ENCODE data around the gene SLIT3. TPM values are rescaled to one million over a fixed set of nuclear protein-coding genes. Genes with fewer than 3 reads are reported as not detected.

SLIT3 gene
- total RNA-seq, 1 experiment from 2014 or later: 0.10 TPM

DNA sequence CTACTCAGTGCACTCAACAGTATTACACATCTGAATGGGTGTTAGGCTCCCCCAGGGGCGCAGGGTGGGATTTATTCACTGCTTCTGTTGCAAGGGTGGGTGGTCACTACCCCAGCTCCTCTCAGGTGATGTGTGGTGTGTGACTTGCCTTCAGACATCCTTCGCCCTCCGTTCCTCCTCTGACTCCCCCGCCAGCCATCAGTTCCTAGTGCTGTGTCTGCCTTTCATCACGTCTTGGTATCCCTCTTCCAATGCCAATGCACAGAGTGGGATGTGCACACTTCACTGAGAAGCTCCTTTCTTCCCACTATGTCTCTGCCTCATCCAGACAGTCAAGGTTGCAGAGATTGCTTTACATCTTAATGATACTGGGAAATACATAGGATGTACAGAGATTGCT is 79.4 kb downstream of the SLIT3 start:
- Histone ChIP-seq H4K20me1 (ENCODE audit: insufficient read depth) (no peaks in the 10 kb centered on the region), H3K9ac (ENCODE audit: low read length) (no peak overlapping the region), H3K9me3 (ENCODE audit: control insufficient read depth in 1 of 2, insufficient read depth in 1 of 2, low read depth in 1 of 2, low read length in 2 of 2) (no peaks in the 10 kb centered on the region), H3K4me2 (ENCODE audit: low read length) (no peak overlapping the region), H3K9me2 (ENCODE audit: insufficient read depth) (no peaks in the 10 kb centered on the region), H3K4me3 (replicated peaks in 1 of 2; ENCODE audit: low read depth in 1 of 2, low read length in 2 of 2) (no peak overlapping the region), H3K36me3 (ENCODE audit: control insufficient read depth in 1 of 2, insufficient read depth in 2 of 2, low read length in 2 of 2) (no peaks in the 10 kb centered on the region), H3K79me2 (ENCODE audit: insufficient read depth, low read length) (no peaks in the 10 kb centered on the region), H3K27ac (ENCODE audit: low read depth, low read length) (no peak overlapping the region), H3K4me1 (ENCODE audit: control insufficient read depth in 1 of 2, insufficient read depth in 2 of 2, low read length in 2 of 2) (no peaks in the 10 kb centered on the region), H3K27me3 (ENCODE audit: insufficient read depth, low read length) (peaks cover 11% of the 10 kb centered on the region), H2AFZ (ENCODE audit: low read depth, low read length, poor library complexity, severe bottlenecking) (no peak overlapping the region)
- intact Hi-C loops (cut with micrococcal nuclease): no loop called here
- DNase-seq (ENCODE audit: low read depth, low spot score) (no peak), ATAC-seq (no peak)
- no TSS peak for BruUV-seq (replicated peaks)
- ChIA-PET POLR2A (no interaction called here), CTCF (no interaction called here), RAD21 (ENCODE audit: low non-redundant PET in 1 of 2, low total read pairs in 2 of 2, uncharacterized antibody in 2 of 2, unreplicated experiment in 2 of 2) (no interaction called here)
- TF ChIP-seq POLR2AphosphoS5 (IDR thresholded peaks at IDR 0.05; ENCODE audit: low read depth, low read length) (no peak), EGR1 (IDR thresholded peaks at IDR 0.05; ENCODE audit: low read depth) (no peak), SRF (IDR thresholded peaks at IDR 0.05; ENCODE audit: low read depth) (no peak), YY1 (IDR thresholded peaks at IDR 0.05; ENCODE audit: extremely low read depth, insufficient replicate concordance, low read depth, low read length) (no peak)
- TF ChIP-seq, protein P1, sequence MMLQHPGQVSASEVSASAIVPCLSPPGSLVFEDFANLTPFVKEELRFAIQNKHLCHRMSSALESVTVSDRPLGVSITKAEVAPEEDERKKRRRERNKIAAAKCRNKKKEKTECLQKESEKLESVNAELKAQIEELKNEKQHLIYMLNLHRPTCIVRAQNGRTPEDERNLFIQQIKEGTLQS (IDR thresholded peaks at IDR 0.05): no peak
- TF ChIP-seq, protein P2, sequence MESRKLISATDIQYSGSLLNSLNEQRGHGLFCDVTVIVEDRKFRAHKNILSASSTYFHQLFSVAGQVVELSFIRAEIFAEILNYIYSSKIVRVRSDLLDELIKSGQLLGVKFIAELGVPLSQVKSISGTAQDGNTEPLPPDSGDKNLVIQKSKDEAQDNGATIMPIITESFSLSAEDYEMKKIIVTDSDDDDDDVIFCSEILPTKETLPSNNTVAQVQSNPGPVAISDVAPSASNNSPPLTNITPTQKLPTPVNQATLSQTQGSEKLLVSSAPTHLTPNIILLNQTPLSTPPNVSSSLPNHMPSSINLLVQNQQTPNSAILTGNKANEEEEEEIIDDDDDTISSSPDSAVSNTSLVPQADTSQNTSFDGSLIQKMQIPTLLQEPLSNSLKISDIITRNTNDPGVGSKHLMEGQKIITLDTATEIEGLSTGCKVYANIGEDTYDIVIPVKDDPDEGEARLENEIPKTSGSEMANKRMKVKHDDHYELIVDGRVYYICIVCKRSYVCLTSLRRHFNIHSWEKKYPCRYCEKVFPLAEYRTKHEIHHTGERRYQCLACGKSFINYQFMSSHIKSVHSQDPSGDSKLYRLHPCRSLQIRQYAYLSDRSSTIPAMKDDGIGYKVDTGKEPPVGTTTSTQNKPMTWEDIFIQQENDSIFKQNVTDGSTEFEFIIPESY (IDR thresholded peaks at IDR 0.05; ENCODE audit: extremely low read depth, insufficient replicate concordance, low read length): no peak

DNA sequence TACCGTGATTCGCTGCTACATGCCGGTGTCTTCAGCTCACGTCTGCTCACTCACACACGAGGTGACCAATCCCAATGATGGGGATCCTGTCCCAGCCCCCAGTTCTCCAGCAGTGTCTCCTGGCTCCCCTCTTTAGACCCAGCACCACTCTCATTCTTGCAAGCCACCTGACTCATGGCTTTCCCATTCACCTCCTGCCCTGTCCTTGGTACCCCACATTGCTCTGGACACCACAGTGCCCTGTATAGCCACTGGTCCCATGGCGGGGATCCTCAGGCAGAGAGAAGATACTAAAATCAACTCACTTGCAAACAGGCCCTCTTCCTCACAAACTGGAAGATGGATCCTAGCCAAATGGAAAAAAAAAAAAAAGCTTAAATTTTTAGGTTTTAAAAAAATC is 81.0 kb downstream of the SLIT3 start:
- H3K4me1 ChIP-seq (ENCODE audit: control insufficient read depth in 1 of 2, insufficient read depth in 2 of 2, low read length in 2 of 2): no peaks in the 10 kb centered on the region
- ATAC-seq: no peak
- H3K9me3 ChIP-seq (ENCODE audit: control insufficient read depth in 1 of 2, insufficient read depth in 1 of 2, low read depth in 1 of 2, low read length in 2 of 2): no peaks in the 10 kb centered on the region
- H3K9me2 ChIP-seq (ENCODE audit: insufficient read depth): no peaks in the 10 kb centered on the region
- H3K27me3 ChIP-seq (ENCODE audit: insufficient read depth, low read length): peaks cover 14% of the 10 kb centered on the region
- DNase-seq (ENCODE audit: low read depth, low spot score): no peak
- CTCF ChIA-PET: no interaction called here
- no peak overlapping the region for H3K4me3 ChIP-seq (replicated peaks in 1 of 2; ENCODE audit: low read depth in 1 of 2, low read length in 2 of 2)
- BruUV-seq (replicated peaks): no TSS peak
- no peaks in the 10 kb centered on the region for H3K79me2 ChIP-seq (ENCODE audit: insufficient read depth, low read length)
- no peaks in the 10 kb centered on the region for H4K20me1 ChIP-seq (ENCODE audit: insufficient read depth)
- no peak overlapping the region for H3K9ac ChIP-seq (ENCODE audit: low read length)
- H3K4me2 ChIP-seq (ENCODE audit: low read length): no peak overlapping the region
- no peak overlapping the region for H3K27ac ChIP-seq (ENCODE audit: low read depth, low read length)
- RAD21 ChIA-PET (ENCODE audit: low non-redundant PET in 1 of 2, low total read pairs in 2 of 2, uncharacterized antibody in 2 of 2, unreplicated experiment in 2 of 2): no interaction called here
- H3K36me3 ChIP-seq (ENCODE audit: control insufficient read depth in 1 of 2, insufficient read depth in 2 of 2, low read length in 2 of 2): no peaks in the 10 kb centered on the region
- POLR2A ChIA-PET: no interaction called here
- intact Hi-C loops (cut with micrococcal nuclease): no loop called here
- no peak overlapping the region for H2AFZ ChIP-seq (ENCODE audit: low read depth, low read length, poor library complexity, severe bottlenecking)
- no peak for TF ChIP-seq EZH2 (IDR thresholded peaks at IDR 0.05)
- no peak for TF ChIP-seq TCF7L2 (IDR thresholded peaks at IDR 0.05; ENCODE audit: borderline replicate concordance, extremely low read depth, insufficient read depth, insufficient read length)
- no peak for TF ChIP-seq SIN3A (IDR thresholded peaks at IDR 0.05; ENCODE audit: low read depth)
- TF ChIP-seq JUND (IDR thresholded peaks at IDR 0.05): no peak
- TF ChIP-seq, protein P1 (IDR thresholded peaks at IDR 0.05): no peak
- no peak for TF ChIP-seq EZH2phosphoT487 (IDR thresholded peaks at IDR 0.05; ENCODE audit: borderline replicate concordance)
- TF ChIP-seq ZFX (IDR thresholded peaks at IDR 0.05): no peak
- TF ChIP-seq, protein P3, sequence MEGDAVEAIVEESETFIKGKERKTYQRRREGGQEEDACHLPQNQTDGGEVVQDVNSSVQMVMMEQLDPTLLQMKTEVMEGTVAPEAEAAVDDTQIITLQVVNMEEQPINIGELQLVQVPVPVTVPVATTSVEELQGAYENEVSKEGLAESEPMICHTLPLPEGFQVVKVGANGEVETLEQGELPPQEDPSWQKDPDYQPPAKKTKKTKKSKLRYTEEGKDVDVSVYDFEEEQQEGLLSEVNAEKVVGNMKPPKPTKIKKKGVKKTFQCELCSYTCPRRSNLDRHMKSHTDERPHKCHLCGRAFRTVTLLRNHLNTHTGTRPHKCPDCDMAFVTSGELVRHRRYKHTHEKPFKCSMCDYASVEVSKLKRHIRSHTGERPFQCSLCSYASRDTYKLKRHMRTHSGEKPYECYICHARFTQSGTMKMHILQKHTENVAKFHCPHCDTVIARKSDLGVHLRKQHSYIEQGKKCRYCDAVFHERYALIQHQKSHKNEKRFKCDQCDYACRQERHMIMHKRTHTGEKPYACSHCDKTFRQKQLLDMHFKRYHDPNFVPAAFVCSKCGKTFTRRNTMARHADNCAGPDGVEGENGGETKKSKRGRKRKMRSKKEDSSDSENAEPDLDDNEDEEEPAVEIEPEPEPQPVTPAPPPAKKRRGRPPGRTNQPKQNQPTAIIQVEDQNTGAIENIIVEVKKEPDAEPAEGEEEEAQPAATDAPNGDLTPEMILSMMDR (IDR thresholded peaks at IDR 0.05 in 2 of 3, conservative IDR thresholded peaks at IDR 0.05 in 1 of 3; ENCODE audit: borderline replicate concordance in 1 of 3, insufficient read depth in 1 of 3, low read depth in 2 of 3, low read length in 2 of 3): no peak
- no peak for TF ChIP-seq EGR1 (IDR thresholded peaks at IDR 0.05; ENCODE audit: low read depth)
- no peak for TF ChIP-seq POLR2A (IDR thresholded peaks at IDR 0.05; ENCODE audit: borderline replicate concordance, extremely low read depth, insufficient read depth, insufficient read length)
- TF ChIP-seq YY1 (IDR thresholded peaks at IDR 0.05; ENCODE audit: extremely low read depth, insufficient replicate concordance, low read depth, low read length): no peak

Measured in HCT116 (cell line).